Colonic mucosa (tissue), 4 donors: Measurements from ENCODE around the gene GJA3. TPM values are rescaled to one million over a fixed set of nuclear protein-coding genes. Genes with fewer than 3 reads are reported as not detected.
A peak's percentile ranks its signal among the peaks of the same experiment; 100 is the strongest.
"Not testable (repeated sequence)": the region's sequence is repeated elsewhere in the genome, so short reads cannot be mapped to it uniquely, and the experiment has no call there.

ENCODE experiments used
- DNase-seq: peaks from one replicate; pipeline ENCODE4 v3.0.0-alpha.2; 2020
- H3K27ac ChIP-seq: fragments of 200-600 bp; one replicate; pipeline ENCODE4 v1.8.0; 2021
- H3K27me3 ChIP-seq: fragments of 200-600 bp; one replicate; pipeline ENCODE4 v1.8.0; 2021
- H3K36me3 ChIP-seq: fragments of 200-600 bp; one replicate; pipeline ENCODE4 v1.8.0; 2021
- H3K4me1 ChIP-seq: fragments of 200-600 bp; one replicate; pipeline ENCODE4 v1.8.0; 2021; ENCODE audit warnings: mild to moderate bottlenecking
- H3K4me3 ChIP-seq: fragments of 200-600 bp; one replicate; pipeline ENCODE4 v1.8.0; 2021
- H3K9ac ChIP-seq, 2 donors: one replicate each; pipeline ENCODE4 v1.7.0; 2013; ENCODE audit warnings: control low read depth in 2 of 2, low read depth in 2 of 2, low read length in 2 of 2
- H3K9me3 ChIP-seq: fragments of 200-600 bp; one replicate; pipeline ENCODE4 v1.8.0; 2021
- intact Hi-C: fragments of 100-400 bp; cut with DNase I; formaldehyde crosslinking; loops from one replicate; pipeline ENCODE4 v1.14.1; 2022
- total RNA-seq, 2 donors: library from RNA; stranded (reverse); fragmentation: NEBNext Ultra II Directional in 1 of 2; extraction: Animal tissue kit (Norgen Biotek cat#: 25700) in 1 of 2; gene quantifications; one replicate each; pipeline ENCODE4 v1.2.1, GENCODE V29; 2021
- TF ChIP-seq, protein P1 (sequence below): fragments of 200-600 bp; IDR thresholded peaks from one replicate; pipeline ENCODE4 v1.8.0; 2022; ENCODE audit warnings: antibody characterized with exemption, mild to moderate bottlenecking
- donor health status: healthy.
- donor health status: DM: no; HTN: no; CAD: no.
- donor health status: DM: no; HTN: no; CAD: no.

The GJA3 gene
- total RNA-seq, 2 donors from 2014 or later = 0.05 TPM; not detected in 1

DNA sequence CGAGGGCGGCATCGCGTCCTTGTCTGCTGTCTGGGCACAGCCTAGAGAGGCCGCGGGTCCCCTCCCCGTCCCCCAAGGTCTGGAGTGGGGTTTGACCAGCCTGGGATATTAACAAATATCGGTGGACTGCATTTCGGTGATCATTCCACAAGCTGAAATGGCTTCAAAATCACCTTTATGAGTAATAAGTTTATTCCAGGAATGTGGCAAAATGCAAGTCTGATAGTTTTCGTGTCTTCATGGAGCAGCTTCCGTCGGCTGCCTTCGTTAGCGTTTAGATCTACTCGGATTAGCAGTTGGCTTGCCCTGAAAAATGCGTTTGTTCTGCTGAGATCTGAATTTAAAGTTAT is 1.1 kb upstream of the GJA3 start:
- TF ChIP-seq, protein P1, sequence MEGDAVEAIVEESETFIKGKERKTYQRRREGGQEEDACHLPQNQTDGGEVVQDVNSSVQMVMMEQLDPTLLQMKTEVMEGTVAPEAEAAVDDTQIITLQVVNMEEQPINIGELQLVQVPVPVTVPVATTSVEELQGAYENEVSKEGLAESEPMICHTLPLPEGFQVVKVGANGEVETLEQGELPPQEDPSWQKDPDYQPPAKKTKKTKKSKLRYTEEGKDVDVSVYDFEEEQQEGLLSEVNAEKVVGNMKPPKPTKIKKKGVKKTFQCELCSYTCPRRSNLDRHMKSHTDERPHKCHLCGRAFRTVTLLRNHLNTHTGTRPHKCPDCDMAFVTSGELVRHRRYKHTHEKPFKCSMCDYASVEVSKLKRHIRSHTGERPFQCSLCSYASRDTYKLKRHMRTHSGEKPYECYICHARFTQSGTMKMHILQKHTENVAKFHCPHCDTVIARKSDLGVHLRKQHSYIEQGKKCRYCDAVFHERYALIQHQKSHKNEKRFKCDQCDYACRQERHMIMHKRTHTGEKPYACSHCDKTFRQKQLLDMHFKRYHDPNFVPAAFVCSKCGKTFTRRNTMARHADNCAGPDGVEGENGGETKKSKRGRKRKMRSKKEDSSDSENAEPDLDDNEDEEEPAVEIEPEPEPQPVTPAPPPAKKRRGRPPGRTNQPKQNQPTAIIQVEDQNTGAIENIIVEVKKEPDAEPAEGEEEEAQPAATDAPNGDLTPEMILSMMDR = no peak
- DNase-seq = no peak
- no peaks in the 10 kb centered on the region for H3K9me3 ChIP-seq
- H3K9ac ChIP-seq = no peak overlapping the region
- H3K4me3 ChIP-seq = no peak overlapping the region
- peaks cover 52% of the 10 kb centered on the region for H3K27me3 ChIP-seq
- H3K27ac ChIP-seq = no peak overlapping the region
- H3K4me1 ChIP-seq = peaks cover 5% of the 10 kb centered on the region
- no peaks in the 10 kb centered on the region for H3K36me3 ChIP-seq
- intact Hi-C loops = loop anchor here (1.0 to 5.0 kb wide), 3 partner anchors 32 to 235 kb away; no protein-coding TSS in a partner anchor

DNA sequence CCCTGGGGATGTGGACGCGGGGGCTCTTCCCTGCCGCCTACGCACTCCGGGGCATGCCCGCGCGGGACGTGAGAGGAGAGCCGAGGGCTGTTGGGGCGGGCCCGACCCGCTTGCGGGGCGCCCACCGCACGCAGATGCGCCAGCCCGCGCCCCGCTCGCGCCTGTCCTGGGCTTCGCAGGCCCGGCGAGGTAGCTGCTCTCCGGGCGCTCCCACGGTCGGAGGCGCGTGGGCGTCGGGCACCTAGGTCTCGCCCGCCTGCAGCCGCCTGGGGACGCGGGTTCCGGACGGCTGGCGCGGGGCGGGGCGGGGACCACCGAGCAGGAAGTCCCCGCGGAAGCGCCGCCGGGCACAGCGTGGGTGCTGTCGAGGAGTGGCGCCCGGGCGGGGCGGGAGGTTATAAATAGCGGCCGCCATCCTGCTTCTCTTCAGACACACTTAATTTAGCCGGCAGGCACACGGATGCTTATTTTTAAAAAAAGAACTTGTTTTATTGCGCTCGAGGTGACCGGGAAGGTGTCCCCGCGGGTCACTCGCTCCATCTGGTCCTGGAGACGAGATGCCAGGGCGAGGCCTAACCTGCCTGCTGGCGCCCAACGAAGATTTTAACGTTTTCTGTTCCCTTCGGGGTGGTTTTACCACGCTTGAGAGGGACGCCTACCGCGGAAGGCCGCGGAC is 561 bp upstream of the GJA3 start:
- no peak for DNase-seq
- Histone ChIP-seq H3K9me3 (no peaks in the 10 kb centered on the region), H3K9ac (no peak overlapping the region), H3K36me3 (no peaks in the 10 kb centered on the region), H3K27ac (no peak overlapping the region), H3K4me3 (peak overlapping the region; percentile 34), H3K4me1 (peaks cover 5% of the 10 kb centered on the region), H3K27me3 (peaks cover 57% of the 10 kb centered on the region)
- TF ChIP-seq, protein P1 = no peak
- intact Hi-C loops = loop anchor here (5.0 kb wide), 2 partner anchors 69 to 234 kb away; no protein-coding TSS in a partner anchor

DNA sequence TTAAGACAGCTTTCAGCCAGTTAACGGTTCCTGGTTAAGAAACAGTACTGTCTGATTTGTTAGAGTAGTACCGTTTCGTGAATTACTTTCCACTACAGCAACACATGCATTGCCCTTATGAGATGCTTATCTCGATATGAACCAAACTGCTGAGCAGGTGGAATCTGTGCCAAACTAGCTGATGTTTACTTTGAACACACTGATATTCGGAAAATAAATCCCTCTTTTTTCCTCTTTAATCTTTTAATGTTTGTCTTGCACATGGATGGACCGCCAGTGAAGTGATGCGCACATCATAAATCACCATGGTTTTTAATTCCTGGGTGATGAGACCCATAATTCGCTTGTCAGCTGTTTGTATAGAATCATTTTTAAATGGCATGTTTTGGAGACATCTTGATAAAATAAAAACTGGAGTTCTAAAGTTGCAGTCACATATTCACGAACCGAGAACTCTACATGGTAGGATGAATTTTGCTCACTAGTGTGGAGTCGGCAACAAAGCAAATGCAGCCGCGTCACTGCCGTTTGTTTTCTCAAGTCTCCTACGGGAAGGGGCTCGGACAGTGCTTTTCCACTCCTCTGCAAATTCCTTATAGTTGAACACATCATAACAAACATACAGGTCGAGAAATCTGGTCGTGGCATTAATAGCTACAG is 1.1 kb downstream of the GJA3 start:
- H3K9ac ChIP-seq = no peak overlapping the region
- no peaks in the 10 kb centered on the region for H3K36me3 ChIP-seq
- no peaks in the 10 kb centered on the region for H3K9me3 ChIP-seq
- H3K4me1 ChIP-seq = peaks cover 5% of the 10 kb centered on the region
- DNase-seq = no peak
- intact Hi-C loops = loop anchor here (5.0 kb wide), 2 partner anchors 67 to 232 kb away; no protein-coding TSS in a partner anchor
- H3K27me3 ChIP-seq = peaks cover 59% of the 10 kb centered on the region
- TF ChIP-seq, protein P1 = no peak
- no peak overlapping the region for H3K27ac ChIP-seq
- no peak overlapping the region for H3K4me3 ChIP-seq

DNA sequence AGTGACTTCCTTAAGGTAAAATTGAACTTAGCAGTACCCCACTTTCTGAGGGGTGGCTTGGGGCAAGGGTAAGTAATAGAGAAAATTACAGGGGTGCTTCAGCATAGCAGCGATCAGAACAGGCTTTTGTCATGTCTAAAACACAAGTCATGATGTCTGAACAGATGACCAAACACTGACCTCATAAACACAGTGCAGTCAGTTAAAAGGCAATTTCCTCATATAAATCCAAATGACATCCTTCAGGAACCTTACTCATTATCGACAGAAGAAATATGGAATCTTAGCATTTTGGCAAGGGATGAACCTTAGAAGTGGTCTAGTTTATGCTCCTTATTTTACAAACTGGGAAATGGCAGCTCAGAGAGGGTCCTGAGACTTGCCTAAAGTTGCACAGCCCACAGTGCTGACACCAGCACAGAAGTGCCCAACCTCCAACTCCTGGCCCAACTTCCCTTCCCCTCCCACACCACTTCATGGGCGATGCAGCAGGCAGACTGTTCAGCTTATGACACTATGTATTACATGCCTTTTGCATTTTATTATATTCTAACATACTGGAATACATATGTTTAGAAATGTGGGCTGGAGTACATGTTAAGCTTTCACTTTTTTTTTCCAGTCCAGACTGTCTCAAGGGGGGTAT is 3.6 kb downstream of the GJA3 start:
- Histone ChIP-seq H3K9me3 (no peaks in the 10 kb centered on the region), H3K9ac (no peak overlapping the region), H3K27ac (no peak overlapping the region), H3K4me3 (no peak overlapping the region), H3K27me3 (peaks cover 58% of the 10 kb centered on the region), H3K4me1 (peaks cover 5% of the 10 kb centered on the region), H3K36me3 (no peaks in the 10 kb centered on the region)
- no peak for DNase-seq
- TF ChIP-seq, protein P1 = no peak
- intact Hi-C loops = no loop called here

DNA sequence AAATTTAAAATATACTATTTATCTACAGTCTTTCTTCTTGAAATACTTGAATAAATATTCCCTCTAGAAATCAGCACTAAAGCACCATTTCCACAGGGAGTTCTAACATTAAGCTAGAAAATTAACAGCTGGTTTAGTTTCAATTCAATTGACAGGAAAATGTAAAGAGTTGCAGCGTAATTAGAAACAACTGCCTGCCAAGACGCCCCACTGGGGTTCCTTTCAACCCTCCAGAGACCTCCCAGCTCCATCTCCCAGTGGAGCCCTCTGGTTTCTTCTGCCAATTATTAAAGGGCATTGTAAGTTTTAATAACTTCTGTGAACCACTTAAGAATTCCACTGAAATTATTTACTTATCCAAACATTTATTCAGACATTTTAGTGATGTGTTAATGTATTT is 4.2 kb downstream of the GJA3 start:
- Histone ChIP-seq H3K4me3 (no peak overlapping the region), H3K36me3 (no peaks in the 10 kb centered on the region), H3K4me1 (peaks cover 5% of the 10 kb centered on the region), H3K9ac (no peak overlapping the region), H3K27me3 (peaks cover 53% of the 10 kb centered on the region), H3K9me3 (no peaks in the 10 kb centered on the region), H3K27ac (no peak overlapping the region)
- TF ChIP-seq, protein P1 = no peak
- intact Hi-C loops = no loop called here
- no peak for DNase-seq

DNA sequence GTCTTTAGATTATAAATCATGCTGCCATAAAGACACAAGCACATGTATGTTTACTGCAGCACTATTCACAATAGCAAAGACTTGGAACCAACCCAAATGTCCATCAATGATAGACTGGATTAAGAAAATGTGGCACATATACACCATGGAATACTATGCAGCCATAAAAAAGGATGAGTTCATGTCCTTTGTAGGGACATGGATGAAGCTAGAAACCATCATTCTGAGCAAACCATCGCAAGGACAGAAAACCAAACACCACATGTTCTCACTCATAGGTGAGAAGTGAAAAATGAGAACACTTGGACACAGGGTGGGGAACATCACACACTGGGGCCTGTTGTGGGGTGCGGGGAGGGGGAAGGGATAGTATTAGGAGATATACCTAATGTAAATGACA is 7.6 kb downstream of the GJA3 start:
- peaks cover 21% of the 10 kb centered on the region for H3K27me3 ChIP-seq
- H3K9me3 ChIP-seq, H3K27ac ChIP-seq, H3K36me3 ChIP-seq, intact Hi-C loops, DNase-seq, H3K4me1 ChIP-seq, H3K4me3 ChIP-seq, H3K9ac ChIP-seq: not testable (repeated sequence)
